K562 (cell line): ENCODE data around the gene ERAL1. TPM values are rescaled to one million over a fixed set of nuclear protein-coding genes. Genes with fewer than 3 reads are reported as not detected.

ENCODE experiments used
- ARID4B ChIP-seq: sonication (generic); formaldehyde crosslinking; IDR thresholded peaks from 2 replicates; pipeline ENCODE4 v1.8.0; 2022; ENCODE audit warnings: mild to moderate bottlenecking, missing genetic modification reagents
- ATF6 ChIP-seq: sonication (generic); formaldehyde crosslinking; IDR thresholded peaks from 2 replicates; pipeline ENCODE4 v1.4.0; 2020; ENCODE audit warnings: mild to moderate bottlenecking, missing genetic modification reagents
- CBX1 ChIP-seq: sonication (generic); IDR thresholded peaks from 2 replicates; pipeline ENCODE4 v1.6.1; 2016; ENCODE audit warnings: antibody characterized with exemption, low read depth, mild to moderate bottlenecking
- CHD2 ChIP-seq: IDR thresholded peaks from 2 replicates; pipeline ENCODE4 v1.6.1; 2011; ENCODE audit warnings: low read depth, low read length
- CREBBP ChIP-seq: IDR thresholded peaks from one replicate; pipeline ENCODE4 v1.6.1; 2012; ENCODE audit warnings: low read depth, mild to moderate bottlenecking, control low read depth, inconsistent platforms, low read length
- EP400 ChIP-seq: fragments of 450-650 bp; IDR thresholded peaks from 2 replicates; pipeline ENCODE4 v1.6.1; 2017; ENCODE audit warnings: antibody characterized with exemption, mild to moderate bottlenecking, moderate library complexity
- ETS2 ChIP-seq: IDR thresholded peaks from 2 replicates; pipeline ENCODE4 v1.6.1; 2016; ENCODE audit warnings: borderline replicate concordance, missing genetic modification characterization, mild to moderate bottlenecking, moderate library complexity, missing compliant biosample characterization; ENCODE audit not compliant: poor library complexity, severe bottlenecking
- MAFF ChIP-seq: IDR thresholded peaks from 2 replicates; pipeline ENCODE4 v1.6.1; 2012; ENCODE audit warnings: low read length, improper control_type of control experiment
- MYNN ChIP-seq, 2 experiments: sonication (generic); formaldehyde crosslinking in 1 of 2; IDR thresholded peaks; 2 replicates each; pipeline versions ENCODE4 v1.5.0 to v1.6.1; 2016 to 2020; ENCODE audit warnings: antibody characterized with exemption in 1 of 2, missing genetic modification reagents in 1 of 2
- PHB2 ChIP-seq: fragments of 450-650 bp; IDR thresholded peaks from 2 replicates; pipeline ENCODE4 v1.6.1; 2017; ENCODE audit warnings: low read depth
- SMC3 ChIP-seq: conservative IDR thresholded peaks from 2 replicates; pipeline ENCODE4 v1.6.1; 2011; ENCODE audit warnings: low read depth, low read length, improper control_type of control experiment; ENCODE audit not compliant: insufficient read depth
- SOX6 ChIP-seq: fragments of 450-650 bp; IDR thresholded peaks from 2 replicates; pipeline ENCODE4 v1.6.1; 2014; ENCODE audit warnings: mild to moderate bottlenecking
- SRF ChIP-seq, 2 experiments: fragments of 250-450, 450-650 bp in 1 of 2; sonication (Bioruptor Pico) in 1 of 2; sonication (generic) in 1 of 2; formaldehyde crosslinking; IDR thresholded peaks; 2 replicates each; pipeline versions ENCODE4 v1.5.0 to v1.5.1; 2020 to 2022; ENCODE audit warnings: mild to moderate bottlenecking in 1 of 2, missing genetic modification reagents in 1 of 2
- TEAD2 ChIP-seq: fragments of 450-650 bp; IDR thresholded peaks from 2 replicates; pipeline ENCODE4 v1.6.1; 2016; ENCODE audit warnings: missing genetic modification characterization, control low read depth, missing compliant biosample characterization
- WHSC1 ChIP-seq: IDR thresholded peaks from one replicate; pipeline ENCODE4 v1.6.1; 2012; ENCODE audit warnings: low read length, control low read depth, inconsistent platforms
- XRCC5 ChIP-seq: fragments of 200-400 bp; formaldehyde crosslinking; IDR thresholded peaks from 2 replicates; pipeline ENCODE4 v1.6.1; 2017; ENCODE audit warnings: low read depth, mild to moderate bottlenecking, low read length
- ZNF124 ChIP-seq: sonication (generic); formaldehyde crosslinking; IDR thresholded peaks from 2 replicates; pipeline ENCODE4 v1.8.1; 2022; ENCODE audit warnings: missing genetic modification reagents
- ZNF282 ChIP-seq: sonication (generic); formaldehyde crosslinking; IDR thresholded peaks from 2 replicates; pipeline ENCODE4 v1.8.1; 2023; ENCODE audit warnings: missing genetic modification reagents
- ZNF395 ChIP-seq: fragments of 200-800 bp; sonication (Bioruptor generic); IDR thresholded peaks from 2 replicates; pipeline ENCODE4 v1.6.1; 2017; ENCODE audit warnings: missing genetic modification characterization, missing compliant biosample characterization
- ZNF699 ChIP-seq: fragments of 250-450 bp; sonication (Bioruptor Pico); IDR thresholded peaks from 2 replicates; pipeline ENCODE4 v1.8.0; 2021; ENCODE audit warnings: mild to moderate bottlenecking, moderate library complexity; ENCODE audit not compliant: insufficient replicate concordance
- polyA plus RNA-seq, 8 experiments: library from polyadenylated mRNA; depleted of rRNA in 4 of 8; stranded (reverse) in 5 of 8; unstranded in 3 of 8; fragments of >200 nt; fragmentation: Nextera tagmentation in 2 of 8; fragmentation: Illumina TruSeq in 1 of 8; extraction: Ambion mirVana in 2 of 8; extraction: Trizol in 1 of 8; gene quantifications; 2 replicates each; pipeline versions ENCODE4 v1.2.1 to v1.2.3, GENCODE V29; 2011 to 2014; ENCODE audit warnings: inconsistent platforms in 1 of 8, missing spikeins in 1 of 8
- total RNA-seq, 7 experiments: library from RNA; depleted of rRNA in 6 of 7; stranded (reverse); fragments of >200 nt in 6 of 7; fragmentation: Illumina TruSeq in 2 of 7; extraction: Trizol in 2 of 7; gene quantifications; 2 replicates each; pipeline versions ENCODE4 v1.2.1 to v1.2.3, GENCODE V29; 2011 to 2021; ENCODE audit warnings: low replicate concordance in 1 of 7

ERAL1 gene
- total and polyA plus RNA-seq, 9 of the 15 experiments (the other 6 are each of a cell fraction or from before 2014, with no cell fraction given): 37.5 to 351 (median 106) TPM

- no peak for TF ChIP-seq ARID4B (CRISPR knock-in tag)
- no peak for TF ChIP-seq SRF (CRISPR knock-in tag; IDR thresholded peaks at IDR 0.05)
- TF ChIP-seq EP400: no peak
- peak; percentile 31; the same call in 1 of the 2 replicates for TF ChIP-seq SOX6
- TF ChIP-seq ZNF124 (CRISPR knock-in tag): no peak
- no peak for TF ChIP-seq PHB2
- TF ChIP-seq MYNN (IDR thresholded peaks at IDR 0.05): no peak
- no peak for TF ChIP-seq MYNN (CRISPR knock-in tag; IDR thresholded peaks at IDR 0.05)
- no peak for TF ChIP-seq CREBBP
- no peak for TF ChIP-seq ETS2 (tag)
- TF ChIP-seq CHD2: no peak
- no peak for TF ChIP-seq CBX1
- TF ChIP-seq TEAD2 (tag): no peak
- no peak for TF ChIP-seq ZNF699
- TF ChIP-seq SMC3: no peak
- TF ChIP-seq ATF6 (CRISPR knock-in tag): no peak
- TF ChIP-seq ZNF395 (CRISPR knock-in tag): no peak
- TF ChIP-seq WHSC1: no peak
- TF ChIP-seq ZNF282 (CRISPR knock-in tag): no peak
- no peak for TF ChIP-seq XRCC5
- no peak for TF ChIP-seq MAFF
Observed at GRCh38 chr17:28811651-28812090, 43.1 kb upstream of the ERAL1 start (continued).
